Putamen (tissue), 1 donor: ENCODE measurements around the gene ABR.
"Not testable (repeated sequence)": the region's sequence is repeated elsewhere in the genome, so short reads cannot be mapped to it uniquely, and the experiment has no call there.

Experiments used
- DNase-seq: peaks from one replicate; pipeline ENCODE4 v3.0.0-alpha.2; 2016; ENCODE audit warnings: low spot score

ABR gene

GRCh38 chr17:1147664-1148063 is 32.1 kb downstream of the ABR start:
- peak; percentile 48 for DNase-seq

DNA sequence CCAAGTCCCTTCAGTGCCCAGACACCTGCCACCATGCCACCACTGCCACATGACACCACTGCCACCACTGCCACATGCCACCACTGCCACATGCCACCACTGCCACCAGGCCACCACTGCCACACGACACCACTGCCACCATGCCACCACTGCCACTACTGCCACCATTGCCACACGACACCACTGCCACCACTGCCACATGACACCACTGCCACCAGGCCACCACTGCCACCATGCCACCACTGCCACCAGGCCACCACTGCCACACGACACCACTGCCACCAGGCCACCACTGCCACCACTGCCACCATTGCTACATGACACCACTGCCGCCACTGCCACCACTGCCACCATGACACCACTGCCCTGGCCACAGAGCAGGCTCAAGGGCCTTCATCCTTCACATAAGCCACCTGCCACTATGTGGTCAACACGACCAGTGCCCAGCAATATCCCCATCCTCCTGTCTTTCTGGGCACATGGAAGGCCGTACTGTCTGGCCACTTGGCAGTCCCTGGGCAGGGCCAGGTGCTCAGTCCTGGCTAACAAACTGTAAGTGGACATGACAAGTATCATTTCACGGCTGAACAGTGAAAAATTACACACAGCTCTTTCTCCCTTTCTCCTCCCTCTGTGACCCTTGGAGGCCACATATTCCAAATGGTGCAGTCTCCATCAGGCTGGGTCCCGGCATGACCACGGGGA is 33.1 kb downstream of the ABR start:
- no peak for DNase-seq

- no peak for DNase-seq
Observed at GRCh38 chr17:1145311-1145986, 34.3 kb downstream of the ABR start.

- no peak for DNase-seq
Observed at GRCh38 chr17:1144162-1144561, 35.6 kb downstream of the ABR start.

DNA sequence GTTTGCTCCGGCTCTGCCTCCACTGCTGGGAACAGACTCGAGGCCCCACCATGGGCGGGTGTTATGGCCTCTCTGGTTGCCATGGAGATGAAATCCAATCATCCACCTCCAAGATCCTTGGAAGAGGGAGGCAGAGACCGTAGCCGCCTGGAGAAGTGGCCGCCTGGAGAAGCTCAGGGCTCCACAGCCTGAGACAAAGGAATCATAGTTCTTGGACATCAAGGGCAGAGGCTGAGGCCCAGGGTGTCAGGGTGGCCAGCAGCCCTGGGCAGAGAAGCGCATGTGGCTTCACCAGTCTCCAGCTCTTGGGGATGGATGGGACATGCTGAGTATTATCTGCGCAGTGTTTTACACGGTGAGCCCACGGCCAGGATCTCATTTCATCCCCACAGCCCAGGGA is 36.2 kb downstream of the ABR start:
- DNase-seq = no peak

DNA sequence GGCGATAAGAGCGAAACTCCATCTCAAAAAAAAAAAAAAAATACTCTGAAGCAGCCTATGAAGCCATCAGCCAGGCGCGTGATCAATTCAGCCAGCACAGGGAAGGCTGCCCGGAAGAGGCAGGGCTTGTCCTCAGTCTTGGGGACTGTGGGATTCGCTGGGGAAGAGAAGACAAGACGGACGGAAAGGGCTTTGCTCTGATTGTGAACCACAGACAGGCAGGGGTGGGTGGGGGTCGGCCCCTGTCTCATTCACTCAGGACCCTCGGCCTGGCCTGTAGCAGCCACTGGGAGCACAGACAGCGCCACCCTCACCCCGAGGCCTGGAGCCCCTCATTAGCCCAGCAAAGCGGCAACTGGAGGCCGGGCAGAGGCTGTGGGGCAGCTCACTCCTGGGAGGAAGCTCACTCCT is 37.2 kb downstream of the ABR start:
- DNase-seq = no peak

DNA sequence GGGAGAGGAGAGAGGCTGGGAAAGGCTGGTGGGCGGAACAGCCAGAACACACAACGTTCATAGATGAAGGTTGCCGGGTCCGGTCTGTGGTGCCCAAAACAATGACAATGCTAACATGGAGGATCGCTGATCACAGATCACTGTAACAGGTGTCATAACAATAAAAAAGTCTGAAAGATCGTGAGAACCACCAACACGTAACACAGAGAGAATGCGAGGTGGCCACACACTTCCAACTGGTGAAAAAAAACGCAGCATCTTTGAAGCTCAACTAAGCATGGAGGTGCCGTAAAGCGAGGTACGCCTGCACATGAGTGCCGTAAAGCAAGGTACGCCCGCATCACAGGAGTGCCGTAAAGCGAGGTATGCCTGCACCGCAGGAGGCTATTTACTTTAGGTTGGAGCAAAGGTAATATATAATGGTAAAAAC is 42.3 kb downstream of the ABR start:
- DNase-seq = no peak

GRCh38 chr17:1136748-1137147 is 43.0 kb downstream of the ABR start:
- no peak for DNase-seq

GRCh38 chr17:1134634-1135324 is 45.0 kb downstream of the ABR start:
- no peak for DNase-seq

DNA sequence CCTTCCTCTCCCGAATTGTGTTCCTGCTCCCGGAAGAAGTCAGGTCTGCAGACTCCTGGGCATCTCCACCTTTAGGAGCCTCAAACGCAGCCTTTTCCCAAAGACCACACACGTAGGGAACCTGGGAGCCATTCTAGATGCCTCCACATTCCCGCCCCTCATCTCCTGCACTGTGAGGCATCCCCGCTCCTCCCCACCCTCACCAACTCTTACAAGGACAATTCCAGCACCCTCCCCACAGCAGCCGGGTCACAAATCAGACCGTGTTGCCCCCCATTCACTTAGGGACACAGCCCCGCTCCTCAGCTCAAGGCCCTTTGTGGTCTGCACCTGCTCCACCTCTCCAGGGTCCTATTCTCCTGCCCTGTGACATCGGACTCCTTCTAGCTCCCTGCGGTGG is 49.6 kb downstream of the ABR start:
- DNase-seq = no peak

DNA sequence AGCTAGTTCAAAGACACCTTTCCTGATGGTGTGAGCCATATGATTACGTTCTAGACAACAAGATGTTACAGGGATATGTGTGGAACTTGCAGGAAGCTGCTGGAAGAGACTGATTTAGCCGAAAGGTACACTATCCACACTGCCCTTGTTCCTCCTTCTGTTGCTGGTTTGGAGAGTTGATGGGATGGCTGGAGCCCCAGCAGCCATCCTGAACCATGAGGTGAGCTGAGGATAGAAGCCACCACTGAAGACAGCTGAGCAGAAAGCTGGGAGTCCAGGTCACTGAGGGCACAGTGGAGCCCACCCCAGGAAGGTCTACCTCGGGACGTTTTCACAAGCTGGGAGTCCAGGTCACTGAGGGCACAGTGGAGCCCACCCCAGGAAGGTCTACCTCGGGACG is 51.3 kb downstream of the ABR start:
- not testable (repeated sequence) for DNase-seq

- DNase-seq = no peak
Observed at GRCh38 chr17:1126801-1127550, 52.8 kb downstream of the ABR start.

DNA sequence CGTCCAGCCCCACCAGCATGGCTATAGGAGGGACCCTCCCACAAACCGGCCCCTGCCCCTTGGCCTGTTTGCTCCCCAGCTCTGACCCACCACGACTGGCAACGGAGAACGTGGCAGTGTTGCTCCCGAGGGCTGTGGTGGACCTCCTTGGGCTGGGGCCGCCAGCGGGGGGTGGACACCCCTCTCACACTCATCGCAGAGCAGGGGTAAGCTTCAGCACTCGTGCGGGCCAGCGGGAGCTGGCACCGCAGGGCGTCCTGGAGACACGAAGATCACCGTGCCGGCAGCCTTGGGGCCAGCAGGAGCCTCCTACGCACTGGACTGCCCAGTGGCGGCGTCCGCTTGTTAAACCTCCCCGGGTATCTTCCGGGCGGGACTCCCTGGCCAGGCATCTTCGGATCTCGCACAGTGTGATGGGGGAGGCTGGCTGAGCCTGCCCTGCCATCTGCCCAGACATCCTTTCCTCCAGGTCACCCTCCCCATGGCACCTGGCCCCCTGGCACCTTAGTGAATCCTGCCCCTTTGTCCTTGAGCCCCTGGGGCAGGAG is 53.5 kb downstream of the ABR start:
- DNase-seq = no peak

GRCh38 chr17:1125788-1126145 is 54.0 kb downstream of the ABR start:
- DNase-seq = no peak

GRCh38 chr17:1124896-1125787 is 54.6 kb downstream of the ABR start:
- DNase-seq = no peak

GRCh38 chr17:1123921-1124715 is 55.7 kb downstream of the ABR start:
- DNase-seq = no peak

DNA sequence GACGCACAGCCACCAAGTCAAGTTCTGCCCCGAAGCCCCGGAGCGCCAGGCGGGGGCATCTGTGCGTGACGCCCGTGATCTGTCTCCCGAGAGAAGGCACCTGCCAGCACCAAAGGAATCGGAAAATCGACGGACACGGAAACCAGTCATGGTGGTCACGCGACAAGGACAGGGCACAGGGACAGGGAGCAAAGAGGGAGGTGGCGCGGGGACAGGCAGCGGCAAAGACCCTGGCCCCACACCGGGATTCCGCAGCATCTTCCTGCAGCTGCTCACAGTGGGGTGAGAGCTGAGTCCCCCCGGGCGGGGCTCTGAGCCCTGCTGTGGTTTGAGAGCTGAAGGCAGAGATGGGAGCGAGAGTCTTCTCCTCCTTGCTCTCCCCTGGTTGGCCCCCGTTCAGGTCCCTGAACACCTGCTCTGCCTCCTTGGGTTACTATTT is 56.4 kb downstream of the ABR start:
- no peak for DNase-seq

DNA sequence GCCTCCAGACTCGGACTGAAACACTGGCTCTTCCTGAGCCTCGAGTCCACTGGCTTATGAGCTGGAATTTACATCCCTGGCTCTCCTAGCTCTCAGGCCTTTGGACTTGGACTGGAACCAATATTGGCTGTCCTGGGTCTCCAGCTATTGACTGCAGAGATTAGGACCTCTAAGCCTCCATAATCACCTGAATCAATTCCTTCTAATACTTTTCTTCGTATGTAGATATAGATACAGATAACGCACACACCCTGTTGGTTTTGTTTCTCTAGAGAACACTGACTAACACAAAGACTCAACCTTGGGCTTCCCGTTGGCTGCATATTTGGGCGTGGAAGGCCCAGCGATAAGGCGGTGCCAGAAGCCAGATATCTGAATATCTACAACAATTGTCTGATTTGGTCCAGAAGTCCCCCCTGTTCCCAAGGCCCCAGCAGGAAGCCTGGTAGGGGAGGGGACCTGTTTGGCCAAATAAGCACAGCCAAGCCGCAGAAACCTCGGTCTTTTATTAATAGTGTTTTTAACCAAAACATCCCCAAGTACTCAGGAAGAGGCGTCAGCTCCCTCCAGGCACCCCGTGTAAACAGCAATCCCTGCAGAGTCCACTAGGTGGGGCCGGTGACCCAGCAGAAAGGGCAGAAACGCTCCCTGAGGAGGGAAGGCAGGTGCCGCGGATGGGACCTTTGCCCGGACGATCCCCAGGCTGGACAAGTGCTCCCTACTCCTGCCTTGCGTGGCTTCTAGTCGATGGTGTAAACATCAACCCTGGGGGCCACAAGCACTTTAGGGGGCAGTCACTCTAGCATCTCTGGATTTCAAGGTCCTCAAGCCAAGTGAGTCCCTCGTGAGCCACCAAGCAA is 57.0 kb downstream of the ABR start:
- DNase-seq = no peak

GRCh38 chr17:1121442-1121817 is 58.4 kb downstream of the ABR start:
- DNase-seq = not testable (repeated sequence)
